ENCODE measurements around the gene CASTOR1.

CASTOR1 gene

GRCh38 chr22:30262917-30263741 is 26.2 kb downstream of the CASTOR1 start:
- DNase-seq, result no peak

GRCh38 chr22:30262112-30262511 is 27.2 kb downstream of the CASTOR1 start:
- no peak for DNase-seq

GRCh38 chr22:30261134-30261533 is 28.2 kb downstream of the CASTOR1 start:
- DNase-seq, result no peak

GRCh38 chr22:30260682-30261081 is 28.6 kb downstream of the CASTOR1 start:
- DNase-seq, result no peak

GRCh38 chr22:30260276-30260675 is 29.0 kb downstream of the CASTOR1 start:
- no peak for DNase-seq

- no peak for DNase-seq
Measured at GRCh38 chr22:30254314-30254713, 35.0 kb downstream of the CASTOR1 start.

- no peak for DNase-seq
Measured at GRCh38 chr22:30253205-30253852, 36.0 kb downstream of the CASTOR1 start.

- no peak for DNase-seq
Measured at GRCh38 chr22:30252411-30253204, 36.7 kb downstream of the CASTOR1 start.

GRCh38 chr22:30251711-30252110 is 37.6 kb downstream of the CASTOR1 start:
- DNase-seq, result no peak

GRCh38 chr22:30250661-30251267 is 38.5 kb downstream of the CASTOR1 start:
- no peak for DNase-seq

- no peak for DNase-seq
Measured at GRCh38 chr22:30250039-30250565, 39.2 kb downstream of the CASTOR1 start.

- no peak for DNase-seq
Measured at GRCh38 chr22:30249049-30250038, 40.0 kb downstream of the CASTOR1 start.

- DNase-seq, result no peak
Measured at GRCh38 chr22:30248484-30248883, 40.8 kb downstream of the CASTOR1 start.

GRCh38 chr22:30247974-30248373 is 41.3 kb downstream of the CASTOR1 start:
- no peak for DNase-seq

- DNase-seq, result no peak
Measured at GRCh38 chr22:30247561-30247960, 41.7 kb downstream of the CASTOR1 start.

- no peak for DNase-seq
Measured at GRCh38 chr22:30246814-30247376, 42.4 kb downstream of the CASTOR1 start.

- no peak for DNase-seq
Measured at GRCh38 chr22:30245985-30246813, 43.1 kb downstream of the CASTOR1 start, which contains the start of gene LIF. Gene LIF, minus strand, starts transcription at chr22:30246759. Its CDS starts 64 bp downstream, at chr22:30246695.

GRCh38 chr22:30245181-30245984 is 43.9 kb downstream of the CASTOR1 start:
- no peak for DNase-seq

GRCh38 chr22:30244641-30245040 is 44.7 kb downstream of the CASTOR1 start:
- no peak for DNase-seq
